ENCODE data around the gene LRRC37A3.
"Not testable (repeated sequence)": the region's sequence is repeated elsewhere in the genome, so short reads cannot be mapped to it uniquely, and the experiment has no call there.

Gene LRRC37A3

GRCh38 chr17:64830631-64831040, 88.6 kb downstream of the LRRC37A3 start:
- DNase-seq (ENCODE audit: low read depth) = not testable (repeated sequence)

DNA sequence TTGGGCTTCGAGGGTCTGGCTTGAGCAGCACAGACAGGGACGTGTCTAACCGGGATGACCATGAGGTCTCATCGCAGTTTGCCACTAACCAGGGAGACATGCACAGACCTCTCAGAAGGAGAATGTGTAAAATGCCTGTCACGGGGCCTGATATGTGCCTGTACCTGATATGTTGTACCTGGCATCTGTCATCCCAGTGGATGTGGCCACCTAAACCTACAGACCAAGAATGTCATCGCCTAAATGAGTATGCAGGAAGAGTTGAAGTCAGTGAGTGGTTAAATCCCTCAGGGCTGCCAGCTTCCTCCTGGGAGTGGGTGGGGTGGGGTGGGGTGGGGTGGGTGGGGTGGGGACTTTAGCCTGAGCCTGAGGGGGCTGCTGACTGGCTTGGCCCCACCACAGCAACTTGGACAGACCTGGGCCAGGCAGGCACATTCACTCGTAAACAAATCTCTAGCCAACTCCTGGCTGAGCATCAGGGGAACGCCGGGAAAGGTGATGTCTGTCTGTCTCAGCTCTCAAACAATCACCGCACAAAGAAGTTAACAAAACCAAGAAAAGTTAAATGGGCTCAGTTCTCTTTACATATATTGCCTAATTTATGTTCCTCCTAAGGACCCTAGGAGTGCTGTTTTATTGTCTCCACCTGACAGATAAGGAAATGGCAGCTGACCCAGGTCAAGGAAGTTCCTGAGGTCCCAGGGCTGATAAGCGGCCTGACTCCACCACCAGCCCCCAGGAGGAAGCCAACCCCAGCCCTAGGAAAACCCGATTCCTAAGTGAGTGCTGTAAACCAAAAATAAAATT, 89.3 kb downstream of the LRRC37A3 start:
- not testable (repeated sequence) for DNase-seq (ENCODE audit: low read depth)

DNA sequence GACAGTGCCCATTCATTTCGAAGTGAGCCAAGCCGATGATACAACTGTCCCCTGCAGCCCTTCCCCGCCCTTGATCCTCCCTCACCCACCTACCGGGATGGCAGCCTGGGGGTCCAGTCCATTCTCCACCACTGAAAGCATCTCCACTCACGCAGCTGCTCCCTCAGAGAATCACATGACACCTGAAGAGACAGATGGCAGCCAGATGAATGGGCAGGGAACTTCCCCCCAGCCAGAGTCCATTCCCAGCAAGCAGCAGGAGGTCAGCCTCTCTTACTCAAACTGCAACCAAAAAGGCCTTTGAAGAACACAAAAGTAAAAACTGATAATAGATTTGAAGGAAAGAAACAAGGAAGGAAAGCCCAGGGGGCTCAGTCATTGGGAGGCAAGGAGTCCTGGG, 90.2 kb downstream of the LRRC37A3 start:
- not testable (repeated sequence) for DNase-seq (ENCODE audit: low read depth)

DNA sequence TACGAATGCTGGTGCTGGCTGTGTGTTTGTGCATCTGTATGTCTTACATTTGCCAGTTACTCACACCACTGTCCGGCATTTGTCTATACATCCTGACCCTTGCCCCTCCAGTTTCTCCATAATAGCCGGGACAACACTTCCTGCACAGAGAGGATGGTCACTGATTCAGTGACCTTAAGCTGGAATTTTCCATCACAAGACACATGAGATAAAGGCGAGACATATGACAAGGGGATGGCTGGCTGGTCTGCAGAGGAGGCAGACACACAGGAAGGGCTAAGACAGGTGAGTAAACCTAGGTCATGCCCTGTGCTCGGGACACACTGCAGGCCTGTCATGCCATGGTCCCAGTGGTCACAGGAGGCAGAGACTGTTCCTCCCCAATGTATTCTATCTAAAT, 100.4 kb downstream of the LRRC37A3 start:
- not testable (repeated sequence) for DNase-seq (ENCODE audit: low read depth)

- not testable (repeated sequence) for DNase-seq (ENCODE audit: low read depth)
Measured at GRCh38 chr17:64815833-64816198, 103.5 kb downstream of the LRRC37A3 start.

GRCh38 chr17:64814993-64815832, 104.1 kb downstream of the LRRC37A3 start:
- DNase-seq (ENCODE audit: low read depth) = not testable (repeated sequence)

GRCh38 chr17:64808178-64808977, 110.9 kb downstream of the LRRC37A3 start:
- not testable (repeated sequence) for DNase-seq (ENCODE audit: low read depth)

Data from CMK (cell line).